Liver (tissue), 3 donors: ENCODE results near the gene FIS1.

Experiments
- ATF3 ChIP-seq: IDR thresholded peaks from 2 replicates; pipeline ENCODE4 v1.6.1; 2016; ENCODE audit warnings: antibody characterized with exemption
- CTCF ChIP-seq: fragments of 150-350 bp; IDR thresholded peaks from 2 replicates; pipeline ENCODE4 v1.5.1; 2017; ENCODE audit warnings: improper control_type of control experiment, low read depth, low read length; ENCODE audit not compliant: missing input control
- EGR1 ChIP-seq, 2 donors: IDR thresholded peaks; 2 replicates each; pipeline ENCODE4 v1.6.1; 2016 to 2018; ENCODE audit warnings: antibody characterized with exemption in 2 of 2, low read depth in 2 of 2
- FOXA2 ChIP-seq: IDR thresholded peaks from 2 replicates; pipeline ENCODE4 v1.6.1; 2016; ENCODE audit warnings: antibody characterized with exemption
- HNF4G ChIP-seq: IDR thresholded peaks from 2 replicates; pipeline ENCODE4 v1.6.1; 2016; ENCODE audit warnings: antibody characterized with exemption
- JUND ChIP-seq, 2 donors: IDR thresholded peaks; 2 replicates each; pipeline ENCODE4 v1.6.1; 2016; ENCODE audit warnings: antibody characterized with exemption in 2 of 2
- NR2F2 ChIP-seq: IDR thresholded peaks from 2 replicates; pipeline ENCODE4 v1.6.1; 2016; ENCODE audit warnings: antibody characterized with exemption
- RAD21 ChIP-seq, 2 donors: IDR thresholded peaks; 2 replicates each; pipeline ENCODE4 v1.6.1; 2016; ENCODE audit warnings: antibody characterized with exemption in 2 of 2, mild to moderate bottlenecking in 2 of 2
- REST ChIP-seq: IDR thresholded peaks from 2 replicates; pipeline ENCODE4 v1.6.1; 2016; ENCODE audit warnings: antibody characterized with exemption, mild to moderate bottlenecking
- SP1 ChIP-seq: IDR thresholded peaks from 2 replicates; pipeline ENCODE4 v1.6.1; 2018; ENCODE audit warnings: antibody characterized with exemption, mild to moderate bottlenecking
- TAF1 ChIP-seq: conservative IDR thresholded peaks from 2 replicates; pipeline ENCODE4 v1.6.1; 2016; ENCODE audit warnings: antibody characterized with exemption, mild to moderate bottlenecking
- YY1 ChIP-seq: IDR thresholded peaks from 2 replicates; pipeline ENCODE4 v1.6.1; 2016; ENCODE audit warnings: antibody characterized with exemption, mild to moderate bottlenecking
- TF ChIP-seq, protein P1 (sequence below): IDR thresholded peaks from 2 replicates; pipeline ENCODE4 v1.6.1; 2016; ENCODE audit warnings: antibody characterized with exemption
- TF ChIP-seq, protein P2 (sequence below): IDR thresholded peaks from 2 replicates; pipeline ENCODE4 v1.6.1; 2016; ENCODE audit warnings: antibody characterized with exemption
- donor health status: healthy.
- donor health status: healthy.

GRCh38 chr7:101223528-101223927 is 21.4 kb downstream of the FIS1 start:
- TF ChIP-seq CTCF (no peak), SP1 (no peak), TAF1 (no peak), JUND (IDR thresholded peaks at IDR 0.05) (no peak), HNF4G (no peak), REST (no peak), ATF3 (no peak), YY1 (no peak), FOXA2 (no peak), RAD21 (IDR thresholded peaks at IDR 0.05) (no peak), NR2F2 (no peak), EGR1 (IDR thresholded peaks at IDR 0.05; ENCODE audit: low read depth in 2 of 2) (no peak)
- TF ChIP-seq, protein P1, sequence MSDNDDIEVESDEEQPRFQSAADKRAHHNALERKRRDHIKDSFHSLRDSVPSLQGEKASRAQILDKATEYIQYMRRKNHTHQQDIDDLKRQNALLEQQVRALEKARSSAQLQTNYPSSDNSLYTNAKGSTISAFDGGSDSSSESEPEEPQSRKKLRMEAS = no peak
- TF ChIP-seq, protein P2, sequence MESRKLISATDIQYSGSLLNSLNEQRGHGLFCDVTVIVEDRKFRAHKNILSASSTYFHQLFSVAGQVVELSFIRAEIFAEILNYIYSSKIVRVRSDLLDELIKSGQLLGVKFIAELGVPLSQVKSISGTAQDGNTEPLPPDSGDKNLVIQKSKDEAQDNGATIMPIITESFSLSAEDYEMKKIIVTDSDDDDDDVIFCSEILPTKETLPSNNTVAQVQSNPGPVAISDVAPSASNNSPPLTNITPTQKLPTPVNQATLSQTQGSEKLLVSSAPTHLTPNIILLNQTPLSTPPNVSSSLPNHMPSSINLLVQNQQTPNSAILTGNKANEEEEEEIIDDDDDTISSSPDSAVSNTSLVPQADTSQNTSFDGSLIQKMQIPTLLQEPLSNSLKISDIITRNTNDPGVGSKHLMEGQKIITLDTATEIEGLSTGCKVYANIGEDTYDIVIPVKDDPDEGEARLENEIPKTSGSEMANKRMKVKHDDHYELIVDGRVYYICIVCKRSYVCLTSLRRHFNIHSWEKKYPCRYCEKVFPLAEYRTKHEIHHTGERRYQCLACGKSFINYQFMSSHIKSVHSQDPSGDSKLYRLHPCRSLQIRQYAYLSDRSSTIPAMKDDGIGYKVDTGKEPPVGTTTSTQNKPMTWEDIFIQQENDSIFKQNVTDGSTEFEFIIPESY = no peak
